Transverse colon (tissue), 4 donors: ENCODE data around the gene ACKR3. TPM values are rescaled to one million over a fixed set of nuclear protein-coding genes. Genes with fewer than 3 reads are reported as not detected.

Experiments
- DNase-seq: peaks from one replicate; pipeline ENCODE4 v3.0.0-alpha.2; 2019
- H3K27ac ChIP-seq, 4 donors: fragments of 200-600 bp; sonication (generic); 2 replicates each; pipeline ENCODE4 v1.5.1; 2016 to 2018; ENCODE audit warnings: inconsistent platforms in 4 of 4
- H3K27me3 ChIP-seq: fragments of 200-600 bp; sonication (generic); 2 replicates; pipeline ENCODE4 v1.5.1; 2017; ENCODE audit warnings: inconsistent platforms
- H3K36me3 ChIP-seq, 4 donors: fragments of 200-600 bp; sonication (generic); 2 replicates each; pipeline ENCODE4 v1.5.1; 2017 to 2019; ENCODE audit warnings: inconsistent platforms in 4 of 4
- H3K4me1 ChIP-seq, 4 donors: fragments of 200-600 bp; sonication (generic); 2 replicates each; pipeline ENCODE4 v1.5.1; 2017 to 2020; ENCODE audit warnings: inconsistent platforms in 4 of 4
- H3K4me3 ChIP-seq, 4 donors: fragments of 200-600 bp; sonication (generic); 1 replicate in 1 of 4; 2 replicates in 3 of 4; pipeline versions ENCODE4 v1.5.1 to v1.6.1; 2017 to 2019; ENCODE audit warnings: inconsistent platforms in 4 of 4
- H3K9me3 ChIP-seq, 2 donors: fragments of 200-600 bp; sonication (generic); 2 replicates each; pipeline ENCODE4 v1.5.1; 2017 to 2019; ENCODE audit warnings: inconsistent platforms in 2 of 2
- EP300 ChIP-seq: sonication (generic); formaldehyde crosslinking; IDR thresholded peaks from one replicate; pipeline ENCODE4 v1.6.1; 2017; ENCODE audit warnings: antibody characterized with exemption, low read depth
- POLR2A ChIP-seq: fragments of 450-650 bp; IDR thresholded peaks from one replicate; pipeline ENCODE4 v1.6.1; 2016; ENCODE audit warnings: antibody characterized with exemption, mild to moderate bottlenecking, moderate library complexity
- POLR2AphosphoS5 ChIP-seq, 3 donors: sonication (generic); formaldehyde crosslinking; IDR thresholded peaks; one replicate each; pipeline ENCODE4 v1.6.1; 2016; ENCODE audit warnings: antibody characterized with exemption in 3 of 3
- WGBS, 2 donors: methylation state at CpG; one replicate each; pipeline ENCODE4 v1.1.5; 2018; ENCODE audit warnings: low coverage in 1 of 2; 5-methylcytosine and 5-hydroxymethylcytosine counted together
- in situ Hi-C, 4 donors: fragments of 200-750 bp; cut with MboI; loops; one replicate each; pipeline versions ENCODE4 v1.15.0 to v1.15.1; 2017; ENCODE audit warnings: low sequenced_read_pairs in 3 of 4, low pct_ligation_motif_present in 1 of 4, low pct_unique_long_range_greater_than_20kb in 1 of 4
- intact Hi-C: fragments of 100-400 bp; cut with DNase I; formaldehyde crosslinking; loops from one replicate; pipeline ENCODE4 v1.15.1; 2023; ENCODE audit warnings: low total_unique reads
- total RNA-seq, 4 donors: library from RNA; depleted of rRNA; stranded (reverse); fragments of >200 nt; gene quantifications; one replicate each; pipeline ENCODE4 v1.1.0, GENCODE V29; 2016
- TF ChIP-seq, protein P1 (sequence below), 5 experiments: fragments of 200-600 bp in 3 of 5; fragments of 450-650 bp in 2 of 5; sonication (generic) in 3 of 5; IDR thresholded peaks; 1 replicate in 2 of 5; 2 replicates in 3 of 5; pipeline ENCODE4 v1.5.1; 2016 to 2017; ENCODE audit warnings: antibody characterized with exemption in 5 of 5, inconsistent platforms in 3 of 5, mild to moderate bottlenecking in 2 of 5, moderate library complexity in 1 of 5

Gene ACKR3
- total RNA-seq, 4 donors from 2014 or later, result 4.2 to 16.5 (median 7.7) TPM

GRCh38 chr2:236587861-236588815 lies 18.5 kb downstream of the ACKR3 start:
- in situ Hi-C loops, result no loop called here
- Histone ChIP-seq H3K4me1 (no peaks in the 10 kb centered on the region), H3K27ac (no peak overlapping the region), H3K9me3 (no peaks in the 10 kb centered on the region), H3K4me3 (no peak overlapping the region), H3K27me3 (no peaks in the 10 kb centered on the region), H3K36me3 (no peaks in the 10 kb centered on the region)
- no peak for TF ChIP-seq EP300
- TF ChIP-seq, protein P1, sequence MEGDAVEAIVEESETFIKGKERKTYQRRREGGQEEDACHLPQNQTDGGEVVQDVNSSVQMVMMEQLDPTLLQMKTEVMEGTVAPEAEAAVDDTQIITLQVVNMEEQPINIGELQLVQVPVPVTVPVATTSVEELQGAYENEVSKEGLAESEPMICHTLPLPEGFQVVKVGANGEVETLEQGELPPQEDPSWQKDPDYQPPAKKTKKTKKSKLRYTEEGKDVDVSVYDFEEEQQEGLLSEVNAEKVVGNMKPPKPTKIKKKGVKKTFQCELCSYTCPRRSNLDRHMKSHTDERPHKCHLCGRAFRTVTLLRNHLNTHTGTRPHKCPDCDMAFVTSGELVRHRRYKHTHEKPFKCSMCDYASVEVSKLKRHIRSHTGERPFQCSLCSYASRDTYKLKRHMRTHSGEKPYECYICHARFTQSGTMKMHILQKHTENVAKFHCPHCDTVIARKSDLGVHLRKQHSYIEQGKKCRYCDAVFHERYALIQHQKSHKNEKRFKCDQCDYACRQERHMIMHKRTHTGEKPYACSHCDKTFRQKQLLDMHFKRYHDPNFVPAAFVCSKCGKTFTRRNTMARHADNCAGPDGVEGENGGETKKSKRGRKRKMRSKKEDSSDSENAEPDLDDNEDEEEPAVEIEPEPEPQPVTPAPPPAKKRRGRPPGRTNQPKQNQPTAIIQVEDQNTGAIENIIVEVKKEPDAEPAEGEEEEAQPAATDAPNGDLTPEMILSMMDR (IDR thresholded peaks at IDR 0.05), result no peak
- no peak for TF ChIP-seq POLR2AphosphoS5 (IDR thresholded peaks at IDR 0.05)
- TF ChIP-seq POLR2A, result no peak
- intact Hi-C loops, result no loop called here
- 92 to 95% methylated on average over 31 to 32 of the region's 32 CpGs for WGBS, 2 donors
- no peak for DNase-seq

DNA sequence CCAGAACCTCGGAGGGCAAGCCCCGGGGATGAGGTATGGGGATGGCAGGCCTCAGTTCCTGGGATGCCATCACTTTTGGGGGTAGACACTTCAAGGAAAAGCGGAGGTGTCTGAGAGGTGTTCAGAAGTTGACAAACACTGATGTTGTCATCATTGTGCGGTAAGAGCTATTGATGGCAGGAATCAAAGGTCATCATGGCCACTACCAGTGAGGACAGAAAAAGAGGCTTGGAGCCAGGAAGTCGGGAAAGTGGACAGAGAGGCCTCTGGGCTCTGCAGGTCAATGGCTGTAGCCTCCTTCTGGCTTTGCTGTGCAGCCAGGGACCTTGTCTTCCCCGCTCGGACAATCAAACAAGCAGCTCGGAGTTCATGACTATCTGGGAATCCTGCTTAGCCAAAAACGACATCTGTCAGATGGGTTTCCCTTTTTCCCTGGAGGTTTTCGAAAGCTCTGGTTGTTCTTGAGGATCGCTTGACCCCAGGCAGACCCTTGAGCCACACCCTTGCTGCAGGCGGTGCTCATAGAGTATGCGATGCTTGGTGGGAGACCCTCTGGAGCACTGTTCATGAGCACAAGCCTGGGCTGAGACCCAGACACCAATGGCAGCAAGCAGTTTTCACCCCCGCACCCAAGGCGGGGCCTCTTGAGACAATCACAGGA lies 19.4 kb downstream of the ACKR3 start:
- Histone ChIP-seq H3K9me3 (no peaks in the 10 kb centered on the region), H3K27me3 (no peaks in the 10 kb centered on the region), H3K4me1 (no peaks in the 10 kb centered on the region), H3K27ac (no peak overlapping the region), H3K36me3 (no peaks in the 10 kb centered on the region), H3K4me3 (no peak overlapping the region)
- intact Hi-C loops (no loop called here), in situ Hi-C loops (no loop called here)
- DNase-seq, result no peak
- no peak for TF ChIP-seq POLR2A
- TF ChIP-seq EP300, result no peak
- no peak for TF ChIP-seq POLR2AphosphoS5 (IDR thresholded peaks at IDR 0.05)
- TF ChIP-seq, protein P1 (IDR thresholded peaks at IDR 0.05), result no peak
- WGBS, 2 donors, result 84 to 96% methylated on average over 4 to 13 of the region's 15 CpGs

- in situ Hi-C loops, result no loop called here
- Histone ChIP-seq H3K9me3 (no peaks in the 10 kb centered on the region), H3K36me3 (no peaks in the 10 kb centered on the region), H3K4me1 (no peaks in the 10 kb centered on the region), H3K4me3 (no peak overlapping the region), H3K27me3 (no peaks in the 10 kb centered on the region), H3K27ac (no peak overlapping the region)
- TF ChIP-seq EP300, result no peak
- TF ChIP-seq, protein P1 (IDR thresholded peaks at IDR 0.05), result no peak
- TF ChIP-seq POLR2AphosphoS5 (IDR thresholded peaks at IDR 0.05), result no peak
- TF ChIP-seq POLR2A, result no peak
- intact Hi-C loops, result no loop called here
- WGBS, 2 donors, result 87% methylated on average over 8 of the region's 8 CpGs; no CpG with 5 or more reads in 1 of the 2 donors
- no peak for DNase-seq
Observed at GRCh38 chr2:236590846-236591245, 21.2 kb downstream of the ACKR3 start.

- Histone ChIP-seq H3K4me1 (no peaks in the 10 kb centered on the region), H3K4me3 (no peak overlapping the region), H3K27me3 (no peaks in the 10 kb centered on the region), H3K27ac (no peak overlapping the region), H3K36me3 (no peaks in the 10 kb centered on the region), H3K9me3 (no peaks in the 10 kb centered on the region)
- TF ChIP-seq EP300, result no peak
- in situ Hi-C loops, result no loop called here
- intact Hi-C loops, result no loop called here
- no peak for DNase-seq
- WGBS, 2 donors, result 33 to 73% methylated on average over 1 to 14 of the region's 14 CpGs
Observed at GRCh38 chr2:236592821-236593220, 23.2 kb downstream of the ACKR3 start.
